NCI-H226 (cell line): Measurements from ENCODE around the gene STIM2.
"Not testable (repeated sequence)": the region's sequence is repeated elsewhere in the genome, so short reads cannot be mapped to it uniquely, and the experiment has no call there.

Experiments used
- DNase-seq: peaks from one replicate; pipeline ENCODE4 v3.0.0-alpha.2; 2015

The STIM2 gene

GRCh38 chr4:27005905-27006590 lies 145.4 kb downstream of the STIM2 start:
- no peak for DNase-seq

- no peak for DNase-seq
These were observed 146.0 kb downstream of the STIM2 start for GRCh38 chr4:27006646-27007045.

- no peak for DNase-seq
These were observed 146.9 kb downstream of the STIM2 start for GRCh38 chr4:27007507-27007906.

DNA sequence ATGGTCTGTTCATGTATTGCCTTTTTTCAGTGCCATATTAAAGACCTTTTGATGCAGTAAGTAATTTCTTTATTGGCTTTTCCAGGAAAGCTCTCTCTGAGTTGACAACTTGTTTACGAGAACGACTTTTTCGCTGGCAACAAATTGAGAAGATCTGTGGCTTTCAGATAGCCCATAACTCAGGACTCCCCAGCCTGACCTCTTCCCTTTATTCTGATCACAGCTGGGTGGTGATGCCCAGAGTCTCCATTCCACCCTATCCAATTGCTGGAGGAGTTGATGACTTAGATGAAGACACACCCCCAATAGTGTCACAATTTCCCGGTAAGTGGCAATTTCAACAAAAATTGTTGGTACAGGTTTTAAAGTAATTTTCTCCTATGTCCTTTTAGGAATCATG lies 148.0 kb downstream of the STIM2 start:
- no peak for DNase-seq

GRCh38 chr4:27009539-27009938 lies 148.9 kb downstream of the STIM2 start:
- no peak for DNase-seq

DNA sequence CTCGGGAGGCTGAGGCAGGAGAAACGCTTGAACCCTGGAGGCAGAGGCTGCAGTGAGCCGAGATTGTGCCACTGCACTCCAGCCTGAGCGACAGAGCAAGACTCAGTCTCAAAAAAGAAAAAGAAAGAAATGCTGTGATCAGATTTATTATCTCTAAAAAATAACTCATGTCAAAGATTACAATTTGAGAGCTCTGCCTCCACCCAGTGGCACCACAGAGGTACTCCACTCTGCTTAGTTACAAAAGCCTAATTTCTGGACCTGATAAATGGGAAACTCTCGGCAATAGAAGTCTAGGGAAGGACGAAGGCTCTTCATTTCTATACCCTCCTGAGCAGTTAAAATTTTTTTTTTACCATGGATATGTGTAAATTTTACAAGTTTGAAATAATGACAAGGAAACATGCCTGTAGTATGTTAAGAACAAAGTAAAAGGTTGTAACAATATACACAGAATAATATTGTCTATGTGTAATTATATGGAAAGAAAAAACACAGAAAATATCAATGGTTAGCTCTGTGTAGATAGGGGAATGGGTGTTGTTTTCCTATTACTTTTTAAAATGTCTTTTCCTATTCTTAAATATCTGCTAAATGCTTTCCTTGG lies 149.8 kb downstream of the STIM2 start:
- DNase-seq = peak; percentile 5

DNA sequence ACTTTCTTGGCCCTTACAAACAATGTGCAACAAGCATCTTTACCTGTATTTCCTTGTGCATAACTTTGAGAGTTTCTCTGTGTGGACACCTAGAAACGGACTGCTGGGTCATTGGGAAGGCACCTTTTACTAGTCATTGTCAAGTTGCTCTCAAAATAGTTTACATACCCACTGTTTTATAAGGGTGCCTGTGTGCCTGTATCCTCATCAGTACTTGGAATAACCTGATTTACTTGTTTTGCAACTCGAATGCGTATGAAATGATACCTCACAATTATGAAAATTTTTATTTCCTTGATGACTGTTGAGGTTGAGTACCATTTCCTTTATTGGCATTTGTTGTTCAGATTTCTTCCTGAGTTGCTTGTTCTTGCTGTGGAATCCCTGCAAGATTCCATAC lies 150.8 kb downstream of the STIM2 start:
- DNase-seq = no peak

DNA sequence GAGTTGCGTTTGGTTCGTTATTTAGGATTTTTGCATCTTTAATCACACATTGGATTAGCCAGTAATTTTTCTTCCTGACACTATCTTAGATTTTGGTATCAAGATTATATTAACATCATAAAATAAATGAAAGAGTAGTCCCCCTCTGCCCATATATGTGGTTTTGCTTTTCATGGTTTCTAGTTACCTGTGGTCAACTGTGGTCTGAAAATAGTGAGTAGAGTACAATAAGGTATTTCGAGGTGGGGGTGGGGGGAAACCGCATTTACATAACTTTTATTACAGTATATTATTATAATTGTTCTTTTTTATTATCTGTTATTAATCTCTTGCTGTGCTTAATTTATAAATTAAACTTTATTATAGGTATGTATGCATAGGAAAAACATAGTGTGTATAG lies 152.4 kb downstream of the STIM2 start:
- DNase-seq = no peak

GRCh38 chr4:27016551-27016950 lies 155.9 kb downstream of the STIM2 start:
- no peak for DNase-seq

DNA sequence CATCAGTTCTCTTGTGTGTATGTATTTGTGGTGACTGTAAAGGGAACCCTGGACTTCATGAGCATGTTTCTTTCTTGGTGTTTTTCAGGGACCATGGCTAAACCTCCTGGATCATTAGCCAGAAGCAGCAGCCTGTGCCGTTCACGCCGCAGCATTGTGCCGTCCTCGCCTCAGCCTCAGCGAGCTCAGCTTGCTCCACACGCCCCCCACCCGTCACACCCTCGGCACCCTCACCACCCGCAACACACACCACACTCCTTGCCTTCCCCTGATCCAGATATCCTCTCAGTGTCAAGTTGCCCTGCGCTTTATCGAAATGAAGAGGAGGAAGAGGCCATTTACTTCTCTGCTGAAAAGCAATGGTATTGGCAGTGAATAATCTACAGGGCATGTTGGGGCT lies 157.0 kb downstream of the STIM2 start:
- no peak for DNase-seq

GRCh38 chr4:27018076-27018475 lies 157.4 kb downstream of the STIM2 start:
- DNase-seq = no peak

DNA sequence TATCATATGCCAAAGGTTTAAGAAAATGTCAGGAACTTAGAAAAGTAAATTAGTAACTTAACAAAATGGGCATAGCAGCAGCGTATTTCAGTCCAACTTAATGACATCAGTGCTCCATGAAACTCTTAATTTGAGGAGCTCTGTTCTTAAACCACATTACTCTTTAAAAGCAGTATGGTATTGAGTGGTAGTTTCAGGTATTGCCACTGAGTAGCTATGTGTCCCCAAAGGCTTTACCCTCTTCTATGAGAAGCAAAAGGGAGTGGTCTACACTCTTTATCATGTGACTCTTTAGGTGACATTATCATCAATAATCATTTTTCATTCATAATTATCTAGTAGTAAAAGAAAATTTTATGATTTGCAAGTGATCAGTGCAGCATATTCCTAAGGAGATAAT lies 158.3 kb downstream of the STIM2 start:
- no peak for DNase-seq

- DNase-seq = no peak
These were observed 159.1 kb downstream of the STIM2 start for GRCh38 chr4:27019766-27020165.

GRCh38 chr4:27020203-27020602 lies 159.6 kb downstream of the STIM2 start:
- DNase-seq = no peak

DNA sequence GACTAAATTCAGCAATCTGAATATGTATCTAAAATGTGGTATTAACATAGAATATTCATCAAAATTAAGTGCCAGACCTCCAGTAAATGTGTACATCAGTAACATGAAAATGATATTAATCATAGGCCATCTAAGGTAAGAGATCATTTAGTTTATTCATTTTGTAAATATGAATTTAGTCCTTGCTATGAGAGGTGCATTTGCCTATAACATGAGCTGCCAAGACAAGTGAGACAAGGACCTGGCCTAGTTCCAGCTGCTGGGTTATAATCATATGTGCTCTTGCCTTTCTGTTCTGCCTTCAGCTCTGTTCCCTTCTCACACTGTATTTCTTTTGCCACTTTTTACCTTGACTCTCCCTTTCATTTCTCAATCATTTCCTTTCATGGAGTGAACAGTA lies 160.0 kb downstream of the STIM2 start:
- DNase-seq = no peak

DNA sequence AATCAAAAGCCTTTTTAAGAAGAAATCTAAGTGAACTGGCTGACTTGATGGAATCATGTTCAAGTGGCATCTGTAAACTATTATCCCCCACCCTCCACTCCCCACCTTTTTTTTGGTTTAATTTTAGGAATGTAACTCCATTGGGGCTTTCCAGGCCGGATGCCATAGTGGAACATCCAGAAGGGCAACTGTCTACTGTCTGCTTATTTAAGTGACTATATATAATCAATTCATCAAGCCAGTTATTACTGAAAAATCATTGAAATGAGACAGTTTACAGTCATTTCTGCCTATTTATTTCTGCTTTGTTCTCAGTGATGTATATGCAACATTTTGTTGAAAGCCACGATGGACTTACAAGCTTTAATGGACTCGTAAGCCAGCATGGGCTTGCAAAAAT lies 162.3 kb downstream of the STIM2 start:
- DNase-seq = no peak

DNA sequence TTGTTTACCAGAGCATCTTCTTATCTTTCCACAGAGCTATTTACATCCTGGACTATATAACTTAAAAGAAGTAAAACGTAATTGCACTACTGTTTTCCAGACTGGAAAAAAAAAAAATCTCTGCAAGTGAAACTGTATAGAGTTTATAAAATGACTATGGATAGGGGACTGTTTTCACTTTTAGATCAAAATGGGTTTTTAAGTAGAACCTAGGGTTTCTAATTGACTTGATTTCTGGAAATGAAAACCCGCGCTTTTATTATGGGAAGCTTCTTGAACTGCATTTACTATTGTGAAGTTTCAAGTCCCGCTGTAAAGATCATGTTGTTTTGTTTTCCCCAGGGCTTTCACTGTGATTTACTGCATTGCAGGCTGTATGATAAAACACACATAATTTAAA lies 162.7 kb downstream of the STIM2 start:
- no peak for DNase-seq

DNA sequence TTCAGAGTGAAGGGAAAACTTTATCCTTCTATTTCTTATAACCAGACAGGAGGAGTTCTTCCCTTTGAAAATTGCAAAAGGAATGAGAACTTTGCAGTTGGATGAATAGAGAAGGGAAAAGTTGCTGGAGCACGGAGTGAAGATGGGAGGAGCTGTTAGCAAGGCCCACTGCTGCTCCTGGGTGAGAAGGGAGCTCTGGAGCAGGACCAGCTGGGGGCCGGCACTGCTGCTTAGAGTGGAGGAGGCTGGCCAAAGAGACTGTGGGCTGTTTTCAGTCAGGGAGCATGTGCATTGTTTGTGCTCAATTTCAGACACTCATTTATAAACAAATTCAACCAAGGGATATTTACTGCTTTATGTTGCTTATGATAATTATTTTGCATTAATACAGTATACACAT lies 164.2 kb downstream of the STIM2 start:
- DNase-seq = no peak

DNA sequence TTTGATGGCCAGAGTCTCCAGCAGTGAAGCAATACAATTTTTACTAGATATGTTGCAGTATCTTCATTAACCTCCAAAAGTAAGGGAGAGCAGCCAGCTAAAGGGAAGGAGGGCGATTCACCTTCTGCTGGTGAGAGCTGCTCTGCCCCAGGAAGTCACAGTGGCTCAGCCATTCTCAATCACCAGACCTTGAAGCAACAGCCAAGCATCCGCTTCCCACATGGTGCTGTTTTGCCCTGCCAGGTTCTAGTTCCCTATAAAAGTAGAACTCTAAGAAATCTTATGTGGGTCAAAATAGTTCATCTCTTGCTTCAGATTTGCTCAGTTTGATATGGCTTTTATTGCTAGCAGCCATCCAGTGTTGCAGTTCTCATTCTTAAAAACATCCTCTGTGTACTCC lies 166.8 kb downstream of the STIM2 start:
- DNase-seq = no peak

GRCh38 chr4:27035127-27035526 lies 174.5 kb downstream of the STIM2 start:
- not testable (repeated sequence) for DNase-seq

- no peak for DNase-seq
These were observed 179.7 kb downstream of the STIM2 start for GRCh38 chr4:27040356-27040755.

- no peak for DNase-seq
These were observed 181.8 kb downstream of the STIM2 start for GRCh38 chr4:27042411-27042810.

GRCh38 chr4:27043200-27043599 lies 182.6 kb downstream of the STIM2 start:
- DNase-seq = no peak

- no peak for DNase-seq
These were observed 186.2 kb downstream of the STIM2 start for GRCh38 chr4:27046851-27047250.
